HT1080 (cell line): ENCODE data around the gene MTARC2. TPM values are rescaled to one million over a fixed set of nuclear protein-coding genes. Genes with fewer than 3 reads are reported as not detected.
A peak's percentile ranks its signal among the peaks of the same experiment; 100 is the strongest.

Source experiments
- DNase-seq: peaks from one replicate; pipeline ENCODE4 v3.0.0-alpha.2; 2015; ENCODE audit warnings: low read depth
- total RNA-seq: library from RNA; depleted of rRNA; stranded (reverse); fragments of >200 nt; shearing (Covaris generic); gene quantifications from 2 replicates; pipeline ENCODE4 v1.2.3, GENCODE V29; 2014

The MTARC2 gene
- total RNA-seq, 1 experiment from 2014 or later: 2.7 TPM

- no peak for DNase-seq
These were observed 50.2 kb downstream of the MTARC2 start for GRCh38 chr1:220798338-220798737.

DNA sequence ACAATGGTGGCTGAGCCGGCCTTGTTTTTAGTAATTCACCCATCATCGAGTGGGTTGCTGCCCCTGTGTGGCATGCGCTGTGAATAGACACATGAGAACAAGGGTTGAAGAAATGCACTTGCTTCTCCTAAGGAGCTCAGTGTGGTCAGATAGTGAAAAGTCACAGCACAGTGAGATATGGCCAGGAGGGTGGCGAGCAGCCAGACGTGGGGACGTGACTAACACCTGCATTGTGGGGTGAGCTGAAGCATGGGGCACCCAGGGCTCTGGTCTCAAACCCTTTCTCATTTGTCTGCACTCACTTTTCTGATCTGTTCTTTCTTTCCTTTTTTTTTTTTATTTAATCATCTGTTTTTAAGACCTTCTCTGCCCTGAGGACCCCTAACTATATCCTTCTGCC lies 52.1 kb downstream of the MTARC2 start:
- no peak for DNase-seq

GRCh38 chr1:220803401-220804201 lies 55.5 kb downstream of the MTARC2 start:
- DNase-seq: peak; percentile 43

GRCh38 chr1:220804202-220804586 lies 56.1 kb downstream of the MTARC2 start:
- no peak for DNase-seq

DNA sequence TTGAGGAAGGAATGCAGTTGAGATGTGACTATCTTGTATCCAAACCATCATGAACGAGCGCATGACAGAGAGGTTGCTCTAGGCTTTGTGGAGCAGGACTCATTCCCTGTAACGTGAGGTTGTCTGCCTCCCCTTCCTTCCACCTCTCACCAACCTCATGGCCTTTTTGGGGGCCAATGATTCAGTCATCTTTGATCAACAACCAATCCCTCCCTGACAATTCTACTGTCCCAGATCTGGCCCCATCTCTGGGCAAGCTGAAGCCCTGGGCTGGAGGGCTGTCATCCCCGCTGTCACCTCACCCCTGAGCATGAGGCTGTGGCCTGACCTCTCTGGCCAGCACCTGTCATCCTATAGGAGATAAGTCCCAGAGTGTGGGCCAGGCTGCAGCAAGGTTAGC lies 58.3 kb downstream of the MTARC2 start:
- no peak for DNase-seq

- no peak for DNase-seq
These were observed 59.6 kb downstream of the MTARC2 start for GRCh38 chr1:220807726-220808125.

DNA sequence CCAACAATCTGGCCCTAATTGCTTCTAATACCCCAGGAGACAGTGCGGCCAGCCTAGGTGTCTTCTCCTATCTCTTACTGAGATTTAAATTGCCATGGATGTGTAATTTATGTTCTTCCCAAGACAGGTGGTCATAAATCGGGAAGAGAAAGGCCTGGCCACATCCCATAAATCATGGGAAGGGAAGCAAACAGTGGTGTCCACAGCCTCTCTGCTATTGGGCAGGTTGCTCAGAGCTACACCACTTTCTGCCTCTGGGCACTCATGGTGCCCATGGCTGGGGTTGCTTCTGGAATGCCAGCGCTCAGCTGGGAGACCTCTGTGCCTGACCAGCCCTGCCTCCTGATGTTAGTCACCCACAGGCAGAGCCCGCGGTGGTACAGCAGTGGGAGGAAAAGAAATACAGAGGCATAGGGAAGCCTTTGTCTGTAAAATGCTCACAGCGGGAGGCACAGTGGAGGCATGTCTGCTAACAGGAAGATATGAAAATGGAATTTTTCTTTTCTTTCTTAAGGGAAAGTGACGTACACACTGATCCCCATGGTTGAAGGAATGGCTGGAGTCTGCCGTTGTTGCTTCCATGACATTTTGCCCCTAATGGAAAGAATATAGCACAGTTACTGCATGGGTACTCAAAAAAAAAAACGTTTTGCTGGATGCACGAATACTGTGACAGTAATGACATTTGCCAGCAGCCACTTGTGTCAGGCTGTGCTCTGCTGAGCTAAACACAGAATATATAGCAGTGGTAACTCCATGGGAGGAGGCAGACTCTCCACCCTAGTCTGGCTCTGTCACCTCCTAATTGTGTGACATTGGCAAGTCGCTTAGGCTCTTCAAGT lies 60.4 kb downstream of the MTARC2 start:
- DNase-seq: peak; percentile 85

- no peak for DNase-seq
These were observed 61.0 kb downstream of the MTARC2 start for GRCh38 chr1:220809187-220809550.

GRCh38 chr1:220809704-220810103 lies 61.6 kb downstream of the MTARC2 start:
- DNase-seq: no peak

GRCh38 chr1:220810179-220810653 lies 62.1 kb downstream of the MTARC2 start:
- DNase-seq: peak; percentile 43

DNA sequence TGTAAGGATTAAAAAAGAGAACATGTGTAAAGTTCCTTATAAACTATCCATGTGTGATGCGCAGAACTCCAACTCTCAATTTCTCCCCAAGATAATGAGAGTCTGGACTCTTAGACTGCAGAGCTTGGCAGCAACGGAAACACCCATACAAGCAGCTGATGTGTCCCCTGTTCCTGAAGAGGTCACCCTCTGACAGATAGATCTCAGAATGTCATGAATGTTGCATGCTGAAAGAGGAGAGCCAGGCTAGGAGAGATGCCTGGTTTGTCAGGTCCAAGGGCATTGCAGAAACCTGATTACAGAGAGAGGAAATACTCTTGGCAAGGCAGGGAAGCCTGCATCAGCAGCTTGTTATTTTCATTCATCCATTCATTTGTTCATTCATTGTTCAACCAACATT lies 62.8 kb downstream of the MTARC2 start:
- no peak for DNase-seq

DNA sequence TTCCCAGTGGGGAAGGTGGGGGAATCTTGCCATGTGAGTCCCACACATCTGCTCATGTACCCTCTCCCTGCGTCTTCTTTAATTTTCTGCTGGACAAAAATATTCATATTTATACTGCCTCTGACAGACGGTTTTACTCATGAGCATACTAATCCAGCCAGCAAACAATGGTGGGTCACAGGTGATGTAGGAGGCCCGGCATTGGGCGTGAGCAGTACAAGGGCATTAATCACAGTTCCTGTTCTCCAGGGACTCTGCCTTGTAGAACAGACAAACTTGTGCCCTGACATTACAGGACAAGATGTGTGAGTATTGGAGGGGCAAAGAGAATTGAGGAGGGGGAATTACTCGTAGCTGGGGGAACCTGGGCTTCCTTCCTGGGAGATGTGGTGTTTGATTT lies 63.6 kb downstream of the MTARC2 start:
- DNase-seq: peak; percentile 16

GRCh38 chr1:220812308-220812707 lies 64.2 kb downstream of the MTARC2 start:
- DNase-seq: no peak

DNA sequence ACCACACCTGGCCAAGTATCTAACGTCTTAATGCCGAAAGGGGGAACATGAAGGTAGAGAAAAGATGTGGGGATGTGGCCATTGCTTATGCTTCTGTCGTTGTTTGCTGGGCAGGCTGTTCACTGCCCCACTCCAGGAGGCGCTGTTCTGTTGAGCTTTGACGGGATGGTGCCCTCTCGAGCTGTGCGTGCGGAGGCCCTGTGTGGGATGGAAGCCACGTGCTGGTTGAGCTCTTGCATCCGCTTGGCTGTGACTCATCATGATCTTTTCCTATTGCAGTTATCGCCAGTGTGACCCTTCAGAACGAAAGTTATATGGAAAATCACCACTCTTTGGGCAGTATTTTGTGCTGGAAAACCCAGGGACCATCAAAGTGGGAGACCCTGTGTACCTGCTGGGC lies 64.9 kb downstream of the MTARC2 start:
- DNase-seq: peak; percentile 49

GRCh38 chr1:220815409-220815808 lies 67.3 kb downstream of the MTARC2 start:
- DNase-seq: no peak

DNA sequence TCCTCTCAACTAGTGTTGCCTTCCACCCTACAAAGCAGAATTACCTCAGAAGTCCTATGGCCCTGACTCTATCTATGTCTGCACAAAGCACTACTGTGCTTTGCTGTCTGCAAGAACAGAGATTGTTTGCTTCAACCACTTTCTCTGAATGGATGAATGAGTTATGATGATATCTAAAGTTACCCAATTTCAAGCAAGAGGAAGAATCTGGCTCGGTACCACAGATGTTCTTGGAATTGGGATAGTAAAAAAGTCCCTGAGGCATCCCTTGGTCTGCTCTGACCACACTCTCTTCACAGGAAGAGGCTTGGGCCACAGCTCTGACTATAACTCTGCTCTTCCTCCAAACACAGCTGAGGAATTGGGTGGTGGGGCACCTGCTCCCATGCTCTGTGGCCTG lies 69.8 kb downstream of the MTARC2 start:
- no peak for DNase-seq

DNA sequence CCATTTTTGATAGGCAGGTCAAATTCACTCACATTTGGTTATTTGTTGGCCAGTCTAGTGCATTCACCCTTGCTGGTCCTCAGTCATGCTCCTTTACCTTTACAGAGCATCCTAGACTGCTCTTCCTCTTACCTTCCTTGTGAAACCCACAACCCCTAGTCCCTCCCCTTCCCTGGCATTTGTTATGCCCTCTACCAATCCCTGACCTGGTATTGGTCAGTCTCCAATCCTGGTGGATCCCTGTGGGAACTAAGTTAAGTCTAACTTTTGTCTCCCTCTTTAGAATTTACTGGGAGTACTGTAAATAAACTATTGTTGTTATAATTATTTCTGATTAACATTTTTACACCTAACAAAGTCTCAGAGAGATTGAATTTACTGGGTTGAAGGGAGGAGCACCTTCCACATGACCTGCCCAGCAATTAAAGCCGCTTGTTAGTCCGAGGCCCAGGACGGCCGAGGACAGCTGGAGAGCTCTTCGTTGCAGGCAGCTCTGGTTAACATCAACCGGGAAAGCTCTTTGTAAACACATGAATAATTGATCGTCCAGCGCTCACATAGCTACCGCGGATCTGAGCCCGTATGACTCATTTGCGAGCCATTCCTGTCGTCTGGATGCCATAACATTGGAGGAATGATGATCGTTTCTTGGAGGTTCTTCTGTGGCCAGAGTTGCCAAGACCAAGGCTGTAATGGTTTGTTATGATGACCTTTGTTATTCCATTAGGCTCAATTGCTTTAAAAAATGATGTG lies 70.5 kb downstream of the MTARC2 start:
- peak; percentile 60 for DNase-seq

DNA sequence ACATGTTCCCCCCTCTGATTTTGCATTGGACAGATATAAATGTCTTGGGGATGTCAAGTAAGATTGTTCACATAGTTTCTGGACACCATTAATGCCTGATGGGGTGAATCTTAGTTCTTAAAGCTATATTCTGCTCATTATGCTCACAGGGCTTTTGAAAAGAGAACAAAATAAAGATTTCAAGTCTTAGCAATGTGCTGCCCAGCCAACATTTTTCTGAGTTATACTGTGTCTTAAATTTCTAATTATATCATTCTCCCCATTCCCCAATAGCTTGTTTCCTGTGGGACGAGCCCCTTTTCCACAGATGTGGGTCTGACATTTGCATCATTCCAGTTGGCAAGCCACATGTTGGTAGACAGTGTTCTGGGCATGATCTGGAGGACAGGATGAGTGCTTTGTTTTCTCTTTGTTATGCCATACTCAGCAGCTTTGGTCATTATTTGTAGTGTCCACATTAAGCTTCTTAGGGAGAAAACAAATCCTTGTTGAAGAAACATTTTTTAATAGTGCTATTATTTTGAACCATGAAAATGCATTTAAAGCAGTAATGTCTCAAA lies 71.4 kb downstream of the MTARC2 start:
- no peak for DNase-seq

DNA sequence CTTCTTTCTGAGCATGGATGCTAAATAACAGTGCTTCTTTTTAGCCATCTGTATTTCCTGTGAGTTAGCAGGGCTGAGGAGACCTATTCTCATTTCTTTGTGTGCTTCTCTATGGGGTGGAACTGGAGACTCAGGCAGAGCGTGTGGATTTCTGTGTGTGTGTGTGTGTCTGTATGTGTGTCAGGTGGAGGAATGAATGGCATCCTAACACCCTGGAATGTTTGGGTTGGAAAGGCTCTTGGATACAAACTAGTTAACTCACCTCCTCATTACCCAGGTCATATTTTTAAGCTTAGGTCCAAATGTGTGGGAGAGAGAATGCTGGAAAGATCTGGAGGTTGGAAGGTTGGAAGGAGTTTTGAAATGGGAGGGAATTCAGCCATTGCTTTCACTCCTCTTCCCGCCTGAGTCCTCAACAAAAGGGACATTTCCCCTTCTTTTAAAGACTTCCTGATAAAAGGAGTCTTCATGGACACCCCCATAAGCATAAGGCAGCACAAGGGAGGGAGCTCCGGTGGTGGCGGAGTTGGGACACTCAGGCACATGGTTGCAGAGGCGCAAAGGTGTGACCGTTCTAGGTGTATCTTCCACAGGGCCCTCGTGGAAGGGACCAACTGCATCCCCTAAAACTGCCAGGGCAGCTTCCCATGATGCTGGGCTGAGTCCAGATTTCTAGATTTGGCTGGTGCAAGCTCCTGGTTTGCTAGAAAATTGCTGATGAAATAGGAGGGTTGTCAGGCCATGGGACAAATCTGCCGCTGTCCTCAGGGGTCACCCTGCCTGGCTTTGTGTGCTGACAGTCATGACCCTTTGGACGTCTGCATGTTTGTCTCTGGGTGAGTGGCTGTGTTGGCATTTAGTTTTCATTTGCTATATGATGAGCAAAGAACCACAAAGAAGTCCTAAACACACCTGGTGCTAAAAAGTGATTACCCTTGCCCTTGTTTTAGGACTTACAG lies 76.2 kb downstream of the MTARC2 start:
- DNase-seq: no peak

DNA sequence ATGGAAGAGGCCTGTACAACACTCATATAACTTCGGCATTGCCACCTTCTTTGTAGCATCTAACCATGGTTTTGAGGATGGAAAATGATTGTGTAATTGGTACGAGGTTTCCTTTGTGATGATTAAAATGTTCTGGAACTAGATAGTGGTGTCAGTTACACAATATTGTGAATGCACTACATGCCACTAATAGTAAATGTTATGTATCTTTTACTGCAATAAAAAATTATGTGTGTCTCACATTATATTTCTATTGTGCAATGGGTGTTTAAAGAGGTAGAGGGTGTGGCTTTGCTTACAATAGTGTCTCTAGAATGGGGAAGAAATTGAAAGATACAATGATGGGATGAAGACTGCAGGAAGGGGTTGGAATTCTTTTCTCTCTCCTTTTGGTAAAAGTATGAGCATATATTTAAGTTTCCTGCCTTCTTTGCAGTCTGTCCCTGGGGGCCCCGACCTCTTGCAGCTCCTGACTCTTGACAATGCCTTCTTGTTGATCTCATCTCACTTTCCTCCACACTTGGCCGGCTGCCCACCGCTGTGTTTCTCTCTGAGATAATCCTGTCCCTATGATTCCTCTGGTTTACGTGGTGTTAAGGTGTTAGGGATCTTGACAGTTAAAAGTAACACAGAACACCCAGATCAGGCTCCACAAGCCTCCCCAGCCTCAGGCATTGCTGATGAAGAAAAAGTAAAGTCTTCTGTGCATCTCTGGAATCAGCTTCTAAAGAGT lies 77.9 kb downstream of the MTARC2 start:
- no peak for DNase-seq
